Activated naive CD8-positive, alpha-beta T cell treated with anti-CD3 and anti-CD28 coated beads for 36 hours (primary cell): ENCODE data around the gene KCNMA1. TPM values are rescaled to one million over a fixed set of nuclear protein-coding genes. Genes with fewer than 3 reads are reported as not detected.
"Not testable (repeated sequence)": the region's sequence is repeated elsewhere in the genome, so short reads cannot be mapped to it uniquely, and the experiment has no call there.

Experiments used
- DNase-seq: peaks from one replicate; pipeline ENCODE4 v3.0.0; 2021
- H3K27ac Mint-ChIP-seq: one replicate; pipeline ENCODE4 v1.8.0; 2022; ENCODE audit warnings: mild to moderate bottlenecking, moderate library complexity, mixed read lengths
- H3K27me3 Mint-ChIP-seq: one replicate; pipeline ENCODE4 v1.8.0; 2022; ENCODE audit warnings: mild to moderate bottlenecking, mixed read lengths
- H3K36me3 Mint-ChIP-seq: one replicate; pipeline ENCODE4 v1.8.0; 2021; ENCODE audit warnings: mild to moderate bottlenecking, mixed read lengths
- H3K4me1 Mint-ChIP-seq: one replicate; pipeline ENCODE4 v1.8.0; 2021; ENCODE audit warnings: mixed read lengths
- H3K4me3 Mint-ChIP-seq: one replicate; pipeline ENCODE4 v1.8.0; 2022; ENCODE audit warnings: mild to moderate bottlenecking, moderate library complexity, mixed read lengths
- H3K9me3 Mint-ChIP-seq: one replicate; pipeline ENCODE4 v1.8.0; 2022; ENCODE audit warnings: mixed read lengths
- total RNA-seq, 2 experiments: library from RNA; stranded (reverse); gene quantifications; one replicate each; pipeline ENCODE4 v1.2.3, GENCODE V29; 2021

The KCNMA1 gene
- total RNA-seq, 2 experiments from 2014 or later = not detected

GRCh38 chr10:77403761-77404160 lies 233.8 kb downstream of the KCNMA1 start:
- Mint-ChIP-seq H3K4me3 (no peak overlapping the region), H3K4me1 (peaks cover 4% of the 10 kb centered on the region), H3K9me3 (no peaks in the 10 kb centered on the region), H3K27me3 (peaks cover 4% of the 10 kb centered on the region), H3K27ac (no peak overlapping the region), H3K36me3 (no peaks in the 10 kb centered on the region)
- no peak for DNase-seq

GRCh38 chr10:77401683-77402082 lies 235.9 kb downstream of the KCNMA1 start:
- H3K9me3 Mint-ChIP-seq = no peaks in the 10 kb centered on the region
- no peak overlapping the region for H3K27ac Mint-ChIP-seq
- DNase-seq = no peak
- H3K4me1 Mint-ChIP-seq = peaks cover 4% of the 10 kb centered on the region
- no peaks in the 10 kb centered on the region for H3K36me3 Mint-ChIP-seq
- peaks cover 4% of the 10 kb centered on the region for H3K27me3 Mint-ChIP-seq
- no peak overlapping the region for H3K4me3 Mint-ChIP-seq

DNA sequence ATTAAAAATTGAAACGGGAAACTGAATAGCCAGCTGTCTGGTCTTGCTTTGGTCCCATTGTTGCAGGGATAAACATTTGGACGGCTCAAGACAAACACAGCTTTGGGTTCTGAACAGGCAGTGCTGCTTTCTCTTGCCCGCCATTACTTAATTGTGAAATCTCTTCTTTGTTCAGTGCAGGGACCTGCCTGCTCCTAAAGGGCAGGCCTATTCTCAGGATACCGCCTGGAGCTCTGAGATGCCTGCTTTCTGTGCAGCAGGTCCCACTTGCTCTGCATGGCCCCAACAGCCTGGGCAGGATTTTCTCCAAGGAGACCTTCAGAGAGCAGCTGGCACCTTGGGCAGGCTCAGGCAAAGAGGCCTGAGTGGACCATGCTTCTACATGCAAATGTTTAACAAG lies 237.6 kb downstream of the KCNMA1 start:
- Mint-ChIP-seq H3K27ac (no peak overlapping the region), H3K27me3 (peaks cover 4% of the 10 kb centered on the region), H3K9me3 (no peaks in the 10 kb centered on the region), H3K36me3 (no peaks in the 10 kb centered on the region), H3K4me1 (no peaks in the 10 kb centered on the region), H3K4me3 (no peak overlapping the region)
- no peak for DNase-seq

DNA sequence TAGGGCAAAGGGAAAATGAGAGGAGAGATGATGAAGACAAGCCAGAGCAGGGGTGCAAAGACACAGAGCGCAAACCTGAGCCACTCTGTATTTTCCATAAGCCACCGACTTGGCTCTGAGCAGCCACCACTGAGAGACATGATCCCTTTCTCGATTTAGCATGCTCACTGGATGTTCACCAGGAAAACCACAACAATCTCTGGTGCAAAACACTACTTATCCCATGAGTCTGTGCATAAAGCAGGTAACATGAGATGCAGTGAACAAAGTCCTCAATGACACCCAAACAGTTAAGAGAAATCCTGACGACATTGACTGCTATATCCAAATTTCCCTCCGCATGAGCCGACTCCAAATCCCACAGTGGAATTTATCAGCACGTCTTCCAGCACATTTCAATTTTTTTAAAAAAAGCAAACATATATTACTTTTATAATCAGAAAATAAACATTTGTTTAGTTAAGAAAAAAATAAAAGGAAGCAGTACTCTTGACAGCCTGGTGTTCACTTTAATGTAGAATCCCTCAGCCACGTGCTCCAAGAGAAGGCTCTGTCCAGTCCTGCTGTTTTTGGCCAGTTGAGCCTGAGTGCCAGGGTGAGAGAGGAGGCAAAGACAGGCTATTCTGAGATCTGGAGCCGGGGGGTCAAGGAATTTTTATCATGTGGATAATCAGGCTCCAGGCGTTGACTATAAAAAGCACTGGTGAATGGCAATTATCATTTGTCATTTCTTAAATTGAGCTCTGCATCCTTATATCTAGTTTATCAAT lies 238.4 kb downstream of the KCNMA1 start:
- H3K27ac Mint-ChIP-seq = no peak overlapping the region
- H3K4me3 Mint-ChIP-seq = no peak overlapping the region
- no peaks in the 10 kb centered on the region for H3K36me3 Mint-ChIP-seq
- H3K9me3 Mint-ChIP-seq = no peaks in the 10 kb centered on the region
- H3K27me3 Mint-ChIP-seq = peaks cover 4% of the 10 kb centered on the region
- no peak for DNase-seq
- H3K4me1 Mint-ChIP-seq = no peaks in the 10 kb centered on the region

GRCh38 chr10:77398558-77398957 lies 239.1 kb downstream of the KCNMA1 start:
- Mint-ChIP-seq H3K27ac (no peak overlapping the region), H3K4me3 (no peak overlapping the region), H3K27me3 (peaks cover 4% of the 10 kb centered on the region), H3K4me1 (no peaks in the 10 kb centered on the region), H3K36me3 (no peaks in the 10 kb centered on the region), H3K9me3 (no peaks in the 10 kb centered on the region)
- DNase-seq = no peak

DNA sequence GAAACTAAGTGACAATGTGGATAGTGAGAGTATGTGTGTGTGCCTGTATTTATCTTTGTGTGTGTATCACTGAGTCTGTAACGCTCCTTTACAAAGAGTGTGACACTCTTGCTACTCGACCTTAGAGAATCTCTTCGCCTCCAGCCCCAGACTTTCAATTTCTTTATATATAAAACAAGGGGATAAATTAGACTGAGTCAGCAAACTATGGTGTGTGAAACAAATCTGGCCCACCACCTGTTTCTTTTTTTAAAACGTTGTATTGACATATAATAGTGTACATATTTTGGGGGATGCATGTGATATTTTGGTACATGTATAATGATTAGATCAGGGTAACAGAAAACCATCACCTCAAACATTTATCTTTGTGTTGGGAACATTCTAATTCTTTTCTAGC lies 240.5 kb downstream of the KCNMA1 start:
- Mint-ChIP-seq H3K4me3 (no peak overlapping the region), H3K36me3 (no peaks in the 10 kb centered on the region), H3K4me1 (no peaks in the 10 kb centered on the region), H3K27ac (no peak overlapping the region), H3K9me3 (no peaks in the 10 kb centered on the region), H3K27me3 (peaks cover under 1% of the 10 kb centered on the region)
- no peak for DNase-seq

- Mint-ChIP-seq H3K27ac (no peak overlapping the region), H3K4me1 (no peaks in the 10 kb centered on the region), H3K9me3 (no peaks in the 10 kb centered on the region), H3K27me3 (no peaks in the 10 kb centered on the region), H3K4me3 (no peak overlapping the region), H3K36me3 (no peaks in the 10 kb centered on the region)
- DNase-seq = no peak
Measured at GRCh38 chr10:77396290-77396689, 241.3 kb downstream of the KCNMA1 start.

- H3K4me1 Mint-ChIP-seq = no peaks in the 10 kb centered on the region
- H3K27ac Mint-ChIP-seq = no peak overlapping the region
- H3K4me3 Mint-ChIP-seq = no peak overlapping the region
- no peaks in the 10 kb centered on the region for H3K9me3 Mint-ChIP-seq
- DNase-seq = no peak
- H3K36me3 Mint-ChIP-seq = no peaks in the 10 kb centered on the region
- H3K27me3 Mint-ChIP-seq = no peaks in the 10 kb centered on the region
Measured at GRCh38 chr10:77393821-77394501, 243.6 kb downstream of the KCNMA1 start.

DNA sequence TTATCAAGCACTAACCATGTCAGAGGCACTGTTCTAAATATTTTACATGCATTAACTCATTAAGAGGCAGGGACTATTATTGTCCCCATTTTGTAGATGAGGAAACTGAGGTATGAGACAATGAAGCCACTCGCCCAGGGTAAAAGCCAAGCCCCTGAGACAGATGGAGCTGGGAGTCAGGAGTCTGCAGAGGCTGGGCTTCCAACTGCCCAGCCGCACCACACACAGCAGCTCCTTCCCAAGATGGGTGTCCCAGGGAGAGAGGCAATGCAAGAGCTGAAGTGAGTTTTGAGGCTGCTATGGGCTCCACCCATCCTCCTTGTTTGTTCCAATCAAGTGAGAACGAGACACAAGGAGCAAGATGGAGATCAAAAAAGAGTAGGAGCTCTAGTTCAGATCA lies 244.2 kb downstream of the KCNMA1 start:
- no peak overlapping the region for H3K27ac Mint-ChIP-seq
- no peak for DNase-seq
- no peaks in the 10 kb centered on the region for H3K27me3 Mint-ChIP-seq

DNA sequence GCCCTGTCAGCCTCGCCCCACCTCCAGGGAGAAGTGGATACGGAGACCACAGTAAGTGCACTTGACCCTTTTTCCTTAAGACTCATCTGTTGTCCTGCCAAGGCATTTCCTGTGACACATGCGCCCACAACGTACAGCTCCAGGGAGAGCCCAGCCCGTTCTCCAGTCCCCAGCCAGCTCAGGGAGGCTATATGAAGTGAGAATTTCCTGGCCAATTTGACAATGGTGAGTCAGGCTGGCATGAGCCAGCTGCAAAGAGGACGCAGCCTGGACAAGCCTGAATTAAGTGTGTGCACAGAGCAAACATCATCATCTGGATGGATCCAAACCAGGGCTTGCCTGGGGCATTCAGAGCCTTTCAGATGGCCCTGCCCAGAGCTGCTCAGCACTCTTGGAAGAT lies 244.8 kb downstream of the KCNMA1 start:
- Mint-ChIP-seq H3K36me3 (no peaks in the 10 kb centered on the region), H3K9me3 (no peaks in the 10 kb centered on the region), H3K4me1 (peaks cover under 1% of the 10 kb centered on the region), H3K27me3 (no peaks in the 10 kb centered on the region), H3K4me3 (no peak overlapping the region), H3K27ac (no peak overlapping the region)
- DNase-seq = no peak

More for the DNA sequence above, 244.2 kb downstream of the KCNMA1 start:
- Mint-ChIP-seq H3K4me3 (no peak overlapping the region), H3K9me3 (no peaks in the 10 kb centered on the region), H3K4me1 (no peaks in the 10 kb centered on the region), H3K36me3 (no peaks in the 10 kb centered on the region)

- Mint-ChIP-seq H3K27me3 (no peaks in the 10 kb centered on the region), H3K4me3 (no peak overlapping the region), H3K27ac (no peak overlapping the region), H3K36me3 (no peaks in the 10 kb centered on the region), H3K4me1 (peaks cover 3% of the 10 kb centered on the region), H3K9me3 (no peaks in the 10 kb centered on the region)
- no peak for DNase-seq
Measured at GRCh38 chr10:77392236-77392721, 245.3 kb downstream of the KCNMA1 start.

DNA sequence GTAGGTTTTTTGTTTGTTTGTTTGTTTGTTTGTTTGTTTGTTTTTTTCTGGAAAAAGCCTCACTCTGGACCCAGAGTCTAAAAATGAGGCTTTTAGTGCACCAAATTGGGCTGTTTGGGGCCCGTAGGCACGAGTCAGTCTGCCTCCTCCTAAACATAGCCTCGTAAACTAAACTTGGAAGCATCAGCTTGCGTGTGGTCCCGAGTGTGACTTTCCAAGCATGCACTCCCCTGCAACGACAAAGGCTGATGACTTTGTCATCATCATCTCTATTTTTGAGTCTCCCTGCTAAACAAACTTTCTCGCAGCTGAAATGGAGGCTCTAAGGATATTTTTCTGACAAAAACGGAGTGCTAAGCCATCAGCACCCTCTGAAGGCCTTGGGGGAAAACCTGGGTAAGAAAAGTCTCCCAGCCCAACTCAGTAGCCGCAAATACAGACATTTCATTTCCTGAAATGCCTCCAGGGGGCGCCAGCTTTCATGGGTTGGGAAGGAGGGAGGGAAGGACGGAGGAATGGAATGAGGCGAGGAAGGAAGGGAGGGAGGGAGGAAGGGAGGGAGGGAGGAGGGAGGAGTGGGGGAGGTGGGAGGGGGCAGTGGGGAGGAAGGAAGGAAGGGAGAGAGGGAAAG lies 245.9 kb downstream of the KCNMA1 start:
- no peaks in the 10 kb centered on the region for H3K36me3 Mint-ChIP-seq
- H3K4me3 Mint-ChIP-seq = no peak overlapping the region
- peaks cover 8% of the 10 kb centered on the region for H3K4me1 Mint-ChIP-seq
- H3K27me3 Mint-ChIP-seq = no peaks in the 10 kb centered on the region
- no peak overlapping the region for H3K27ac Mint-ChIP-seq
- H3K9me3 Mint-ChIP-seq = no peaks in the 10 kb centered on the region
- peak; percentile 13 for DNase-seq

- no peak overlapping the region for H3K4me3 Mint-ChIP-seq
Measured at GRCh38 chr10:77390481-77390891, 247.1 kb downstream of the KCNMA1 start.

DNA sequence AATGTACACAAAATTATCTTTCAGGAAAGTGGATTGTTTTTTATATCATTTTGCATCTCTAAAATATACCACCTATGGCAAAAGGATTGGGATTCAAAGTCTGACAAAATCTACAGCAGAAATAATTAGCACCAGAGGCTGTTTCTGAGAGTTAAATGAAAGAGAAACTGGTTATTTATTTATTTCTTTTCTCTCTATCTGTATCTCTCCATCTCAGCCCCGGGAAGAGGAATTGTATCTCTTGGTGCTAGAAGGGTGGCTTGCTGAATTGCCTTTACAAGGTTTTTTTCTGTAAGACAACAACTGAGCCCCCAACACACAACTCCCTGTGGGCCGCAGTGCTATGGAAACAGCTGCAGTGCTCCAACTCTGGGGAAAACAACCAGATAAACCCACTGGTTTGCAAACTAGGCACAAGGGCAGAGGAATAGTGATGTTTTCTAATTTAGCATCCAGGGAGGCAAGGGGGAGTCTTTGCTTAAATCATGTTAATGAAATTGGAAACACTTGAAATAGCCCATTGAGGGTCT lies 249.0 kb downstream of the KCNMA1 start:
- Mint-ChIP-seq H3K36me3 (no peaks in the 10 kb centered on the region), H3K4me3 (no peak overlapping the region), H3K27me3 (no peaks in the 10 kb centered on the region), H3K4me1 (peaks cover 19% of the 10 kb centered on the region), H3K9me3 (no peaks in the 10 kb centered on the region), H3K27ac (no peak overlapping the region)
- DNase-seq = no peak

More at GRCh38 chr10:77390481-77390891, 247.1 kb downstream of the KCNMA1 start:
- no peaks in the 10 kb centered on the region for H3K36me3 Mint-ChIP-seq
- no peak overlapping the region for H3K27ac Mint-ChIP-seq
- H3K9me3 Mint-ChIP-seq = no peaks in the 10 kb centered on the region
- peaks cover 19% of the 10 kb centered on the region for H3K4me1 Mint-ChIP-seq
- no peak for DNase-seq
- H3K27me3 Mint-ChIP-seq = no peaks in the 10 kb centered on the region

DNA sequence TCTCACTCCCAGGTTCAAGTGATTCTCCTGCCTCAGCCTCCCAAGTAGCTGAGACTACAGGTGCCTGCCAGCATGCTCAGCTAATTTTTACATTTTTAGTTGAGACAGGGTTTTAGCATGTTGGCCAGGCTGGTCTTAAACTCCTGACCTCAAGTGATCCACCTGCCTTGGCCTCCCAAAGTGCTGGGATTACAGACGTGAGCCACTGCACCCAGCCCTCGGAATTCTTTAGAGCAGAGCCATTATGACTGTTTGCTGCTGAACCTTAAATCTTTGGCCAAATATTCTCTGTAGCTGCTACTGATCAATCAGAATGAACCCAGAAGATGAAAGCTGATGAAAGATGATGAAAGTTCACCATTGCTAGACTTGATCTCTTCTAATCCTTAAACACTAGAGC lies 249.9 kb downstream of the KCNMA1 start:
- H3K27me3 Mint-ChIP-seq, H3K9me3 Mint-ChIP-seq, H3K36me3 Mint-ChIP-seq, H3K4me3 Mint-ChIP-seq, DNase-seq, H3K27ac Mint-ChIP-seq: not testable (repeated sequence)
- H3K4me1 Mint-ChIP-seq = peaks cover 19% of the 10 kb centered on the region
